Measurements from ENCODE around the gene CCDC85A. TPM values are rescaled to one million over a fixed set of nuclear protein-coding genes. Genes with fewer than 3 reads are reported as not detected.

The CCDC85A gene
- total RNA-seq, 2 donors from 2014 or later: 2.4 to 5.0 TPM

DNA sequence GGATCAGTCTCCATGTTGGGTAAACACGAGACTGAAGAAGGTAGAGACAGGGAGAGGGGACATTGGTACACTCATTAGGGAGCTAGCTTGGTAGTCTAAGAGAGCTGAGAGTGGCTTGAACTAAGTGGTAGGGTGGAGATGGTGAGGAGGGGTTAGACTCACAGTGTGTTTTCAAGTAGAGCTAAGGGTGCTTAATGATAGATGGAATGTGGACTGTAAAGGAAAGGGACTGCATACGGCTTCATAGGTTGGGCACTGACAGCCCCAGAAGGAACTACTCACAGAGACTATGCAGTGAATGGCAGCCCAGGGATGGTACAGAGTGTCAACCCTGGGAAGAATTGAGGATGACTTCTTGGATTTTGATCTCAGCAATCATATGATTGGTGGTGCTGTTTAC is 178.1 kb downstream of the CCDC85A start:
- Histone ChIP-seq H3K27ac (no peak overlapping the region), H3K27me3 (no peaks in the 10 kb centered on the region), H3K9me3 (no peaks in the 10 kb centered on the region), H3K36me3 (no peaks in the 10 kb centered on the region), H3K4me3 (no peak overlapping the region), H3K4me1 (no peaks in the 10 kb centered on the region)
- DNase-seq (ENCODE audit: low spot score): no peak
- TF ChIP-seq, protein P1, sequence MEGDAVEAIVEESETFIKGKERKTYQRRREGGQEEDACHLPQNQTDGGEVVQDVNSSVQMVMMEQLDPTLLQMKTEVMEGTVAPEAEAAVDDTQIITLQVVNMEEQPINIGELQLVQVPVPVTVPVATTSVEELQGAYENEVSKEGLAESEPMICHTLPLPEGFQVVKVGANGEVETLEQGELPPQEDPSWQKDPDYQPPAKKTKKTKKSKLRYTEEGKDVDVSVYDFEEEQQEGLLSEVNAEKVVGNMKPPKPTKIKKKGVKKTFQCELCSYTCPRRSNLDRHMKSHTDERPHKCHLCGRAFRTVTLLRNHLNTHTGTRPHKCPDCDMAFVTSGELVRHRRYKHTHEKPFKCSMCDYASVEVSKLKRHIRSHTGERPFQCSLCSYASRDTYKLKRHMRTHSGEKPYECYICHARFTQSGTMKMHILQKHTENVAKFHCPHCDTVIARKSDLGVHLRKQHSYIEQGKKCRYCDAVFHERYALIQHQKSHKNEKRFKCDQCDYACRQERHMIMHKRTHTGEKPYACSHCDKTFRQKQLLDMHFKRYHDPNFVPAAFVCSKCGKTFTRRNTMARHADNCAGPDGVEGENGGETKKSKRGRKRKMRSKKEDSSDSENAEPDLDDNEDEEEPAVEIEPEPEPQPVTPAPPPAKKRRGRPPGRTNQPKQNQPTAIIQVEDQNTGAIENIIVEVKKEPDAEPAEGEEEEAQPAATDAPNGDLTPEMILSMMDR (IDR thresholded peaks at IDR 0.05): no peak

DNA sequence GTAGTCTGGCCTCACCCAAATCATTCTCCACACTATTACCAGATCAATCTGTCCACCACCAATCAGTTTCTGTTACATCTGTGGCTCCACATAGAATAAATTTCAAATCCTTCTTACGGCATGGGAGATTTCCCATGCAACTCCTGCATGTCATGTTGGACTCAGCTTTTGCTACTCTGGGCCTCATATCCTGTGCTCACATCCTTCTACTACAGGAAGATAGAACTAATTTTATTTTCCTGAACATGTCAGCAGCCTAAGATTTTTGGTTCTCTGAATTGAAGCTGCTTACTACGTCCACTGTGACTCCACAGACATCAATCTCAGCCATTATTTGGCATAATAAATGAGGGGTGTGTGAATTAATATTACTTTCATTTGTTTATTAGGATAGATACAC is 181.1 kb downstream of the CCDC85A start:
- TF ChIP-seq, protein P1 (IDR thresholded peaks at IDR 0.05): no peak

DNA sequence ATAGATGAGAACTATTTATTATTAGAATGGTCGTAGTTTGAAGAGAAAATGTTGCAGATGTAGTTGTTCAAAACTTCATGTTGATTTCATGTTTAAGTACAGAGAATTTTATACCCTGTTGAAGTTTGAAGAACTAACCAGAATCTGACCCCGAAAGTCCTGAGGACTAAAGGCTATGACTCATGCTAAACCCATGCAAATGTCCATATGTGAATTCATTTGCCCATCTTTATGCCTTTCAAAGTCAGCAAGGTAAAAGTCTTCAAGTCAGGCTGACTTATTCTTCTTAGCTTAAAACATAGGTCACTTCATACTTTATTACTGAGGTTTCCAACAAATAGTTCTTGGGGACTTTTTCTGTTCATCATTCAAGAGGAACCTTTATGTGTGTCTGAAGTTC is 185.5 kb downstream of the CCDC85A start:
- Histone ChIP-seq H3K4me3 (no peak overlapping the region), H3K27ac (no peak overlapping the region), H3K36me3 (no peaks in the 10 kb centered on the region), H3K4me1 (no peaks in the 10 kb centered on the region), H3K9me3 (no peaks in the 10 kb centered on the region), H3K27me3 (no peaks in the 10 kb centered on the region)
- TF ChIP-seq, protein P1 (IDR thresholded peaks at IDR 0.05): no peak
- DNase-seq (ENCODE audit: low spot score): no peak

More for the DNA sequence above, 181.1 kb downstream of the CCDC85A start:
- no peak overlapping the region for H3K4me3 ChIP-seq
- H3K9me3 ChIP-seq: no peaks in the 10 kb centered on the region
- H3K4me1 ChIP-seq: no peaks in the 10 kb centered on the region
- no peak overlapping the region for H3K27ac ChIP-seq
- H3K27me3 ChIP-seq: no peaks in the 10 kb centered on the region
- DNase-seq (ENCODE audit: low spot score): no peak
- no peaks in the 10 kb centered on the region for H3K36me3 ChIP-seq

DNA sequence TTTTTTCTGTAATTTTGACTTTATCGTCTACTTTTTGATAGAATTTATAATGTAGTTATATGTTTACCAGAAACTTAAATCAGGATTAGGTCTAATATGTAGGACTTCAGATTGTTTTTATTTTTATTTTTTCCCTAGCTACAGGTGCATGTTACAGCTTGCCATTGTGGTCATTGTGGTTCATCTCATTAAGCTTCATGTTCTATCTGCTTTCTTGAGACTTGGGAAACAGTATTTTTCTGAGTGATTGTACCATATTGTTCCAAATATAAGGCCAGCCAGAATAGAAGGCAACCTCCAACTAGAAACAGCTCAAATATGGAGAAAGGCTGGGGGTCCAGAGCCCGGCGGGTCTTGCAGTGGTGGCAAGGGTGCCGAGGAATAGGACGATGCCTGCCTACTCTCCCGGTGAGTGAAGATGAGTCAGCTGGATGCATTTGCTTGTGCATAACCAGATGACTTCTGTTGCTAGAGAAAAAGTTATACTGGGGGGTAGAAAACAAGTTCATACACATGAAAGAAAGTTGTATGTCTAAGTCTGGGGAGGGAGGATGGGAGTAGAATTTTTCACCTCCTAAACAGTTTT is 188.4 kb downstream of the CCDC85A start:
- H3K9me3 ChIP-seq: no peaks in the 10 kb centered on the region
- no peaks in the 10 kb centered on the region for H3K36me3 ChIP-seq
- H3K4me1 ChIP-seq: no peaks in the 10 kb centered on the region
- no peak overlapping the region for H3K4me3 ChIP-seq
- DNase-seq (ENCODE audit: low spot score): no peak
- no peaks in the 10 kb centered on the region for H3K27me3 ChIP-seq
- no peak overlapping the region for H3K27ac ChIP-seq
- TF ChIP-seq, protein P1 (IDR thresholded peaks at IDR 0.05): no peak

DNA sequence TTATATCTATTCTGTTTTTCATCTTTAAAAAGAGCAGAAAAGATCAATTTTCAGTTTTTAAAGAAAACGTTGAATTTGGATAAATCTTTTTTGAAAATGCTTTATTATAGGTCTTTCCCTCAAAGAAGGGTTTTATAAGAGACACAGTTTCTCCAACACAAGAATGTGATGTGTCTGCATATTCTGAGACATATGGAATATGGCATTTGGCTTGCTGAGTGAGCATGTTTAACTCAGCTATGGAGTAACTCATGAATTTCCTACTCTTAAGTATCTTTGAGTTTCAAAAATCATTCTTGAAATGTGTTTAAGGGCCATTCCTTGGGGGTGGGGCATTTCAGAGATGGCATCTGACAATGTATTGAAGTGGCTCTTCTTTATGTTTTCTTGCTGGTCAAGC is 191.5 kb downstream of the CCDC85A start:
- Histone ChIP-seq H3K27me3 (no peaks in the 10 kb centered on the region), H3K27ac (no peak overlapping the region), H3K4me3 (no peak overlapping the region), H3K4me1 (no peaks in the 10 kb centered on the region), H3K36me3 (no peaks in the 10 kb centered on the region), H3K9me3 (no peaks in the 10 kb centered on the region)
- no peak for DNase-seq (ENCODE audit: low spot score)
- TF ChIP-seq, protein P1 (IDR thresholded peaks at IDR 0.05): no peak

Data from right atrium auricular region (tissue), 2 donors.